A673 (cell line): ENCODE results near the gene TAF6L. TPM values are rescaled to one million over a fixed set of nuclear protein-coding genes. Genes with fewer than 3 reads are reported as not detected.
"Not testable (repeated sequence)": the region's sequence is repeated elsewhere in the genome, so short reads cannot be mapped to it uniquely, and the experiment has no call there.

ENCODE experiments used
- BruUV-seq: library from RNA; stranded (reverse); fragments of 400-500 nt; replicated peaks from 2 replicates; lab custom pipeline; 2021; lab: Mats Ljungman, UMichigan
- CTCF ChIA-PET: fragments of 300-600 bp; sonication (Branson Sonifier 250); formaldehyde crosslinking; loops from one replicate; lab custom pipeline; 2022; ENCODE audit warnings: antibody characterized with exemption; lab: Charles Lee
- POLR2A ChIA-PET: fragments of 300-600 bp; sonication (Branson Sonifier 250); formaldehyde crosslinking; loops from one replicate; lab custom pipeline; 2022; ENCODE audit warnings: antibody characterized with exemption; ENCODE audit not compliant: low non-redundant PET; lab: Charles Lee
- DNase-seq: peaks from one replicate; pipeline ENCODE4 v3.0.0-alpha.2; 2015; ENCODE audit warnings: low spot score
- H3K27ac ChIP-seq: fragments of 200-600 bp; sonication (generic); 2 replicates; pipeline ENCODE4 v1.5.1; 2016; ENCODE audit warnings: mixed run types, low read depth, mild to moderate bottlenecking, mixed read lengths, antibody characterized with exemption, low read length; ENCODE audit not compliant: poor library complexity, severe bottlenecking
- H3K27me3 ChIP-seq: fragments of 200-600 bp; sonication (generic); replicated peaks from 2 replicates; pipeline ENCODE4 v1.6.1; 2017; ENCODE audit warnings: mixed run types, low read depth, mild to moderate bottlenecking, mixed read lengths, antibody characterized with exemption, low read length; ENCODE audit not compliant: insufficient read depth, poor library complexity
- H3K36me3 ChIP-seq: fragments of 200-600 bp; sonication (generic); 2 replicates; pipeline ENCODE4 v1.6.1; 2016; ENCODE audit warnings: mixed run types, mild to moderate bottlenecking, mixed read lengths, antibody characterized with exemption, low read length; ENCODE audit not compliant: insufficient read depth, poor library complexity, severe bottlenecking
- H3K4me1 ChIP-seq: fragments of 200-600 bp; sonication (generic); 2 replicates; pipeline ENCODE4 v1.6.1; 2017; ENCODE audit warnings: mixed run types, mild to moderate bottlenecking, mixed read lengths, antibody characterized with exemption, low read length; ENCODE audit not compliant: insufficient read depth, poor library complexity, severe bottlenecking
- H3K4me3 ChIP-seq: fragments of 200-600 bp; sonication (generic); 2 replicates; pipeline ENCODE4 v1.5.1; 2016; ENCODE audit warnings: low read depth, mixed run types, mild to moderate bottlenecking, mixed read lengths, low read length; ENCODE audit not compliant: poor library complexity, severe bottlenecking
- H3K9me3 ChIP-seq: fragments of 200-600 bp; sonication (generic); 2 replicates; pipeline ENCODE4 v1.6.1; 2016; ENCODE audit warnings: mixed run types, low read depth, mild to moderate bottlenecking, mixed read lengths, antibody characterized with exemption, low read length; ENCODE audit not compliant: poor library complexity, severe bottlenecking
- CTCF ChIP-seq: fragments of 300-800, 200-600 bp; sonication (generic); conservative IDR thresholded peaks from 2 replicates; pipeline ENCODE4 v1.5.1; 2017; ENCODE audit warnings: low read depth, mild to moderate bottlenecking, antibody characterized with exemption, low read length, moderate library complexity, mixed read lengths
- EZH2 ChIP-seq: fragments of 200-600 bp; sonication (generic); IDR thresholded peaks from 2 replicates; pipeline ENCODE4 v1.6.1; 2017; ENCODE audit warnings: borderline replicate concordance, low read depth, mild to moderate bottlenecking, mixed read lengths, antibody characterized with exemption, low read length; ENCODE audit not compliant: poor library complexity, severe bottlenecking
- intact Hi-C: fragments of 100-400 bp; cut with micrococcal nuclease; formaldehyde crosslinking; loops from one replicate; pipeline ENCODE4 v1.10.0; 2022; ENCODE audit not compliant: unreplicated experiment
- total RNA-seq: library from RNA; stranded (reverse); gene quantifications from 2 replicates; pipeline ENCODE4 v1.2.3, GENCODE V29; 2021

Gene TAF6L
- total RNA-seq, 1 experiment from 2014 or later: 70.9 TPM

GRCh38 chr11:62816557-62816956 is 45.4 kb downstream of the TAF6L start:
- TF ChIP-seq EZH2 (no peak), CTCF (no peak)
- Histone ChIP-seq H3K9me3 (no peaks in the 10 kb centered on the region), H3K36me3 (peaks cover 24% of the 10 kb centered on the region), H3K27ac (no peak overlapping the region), H3K27me3 (no peaks in the 10 kb centered on the region), H3K4me3 (no peak overlapping the region), H3K4me1 (no peaks in the 10 kb centered on the region)
- ChIA-PET POLR2A (interaction anchor here (0.6 to 0.8 kb wide), 2 partner anchors 15 to 41 kb away, joined by 3 to 10 read pairs; partner anchors contain the start of gene STX5), CTCF (no interaction called here)
- intact Hi-C loops: no loop called here
- no peak for DNase-seq
- BruUV-seq: no TSS peak

GRCh38 chr11:62817129-62817528 is 45.9 kb downstream of the TAF6L start:
- POLR2A ChIA-PET: interaction anchor here (0.6 to 0.8 kb wide), 2 partner anchors 15 to 42 kb away, joined by 3 to 10 read pairs; partner anchors contain the start of gene STX5
- intact Hi-C loops: no loop called here
- no peak overlapping the region for H3K27ac ChIP-seq
- DNase-seq: no peak
- no peaks in the 10 kb centered on the region for H3K27me3 ChIP-seq
- no peak for TF ChIP-seq CTCF
- no peak for TF ChIP-seq EZH2
- peaks cover 24% of the 10 kb centered on the region for H3K36me3 ChIP-seq
- BruUV-seq: no TSS peak
- H3K9me3 ChIP-seq: no peaks in the 10 kb centered on the region
- CTCF ChIA-PET: no interaction called here
- H3K4me3 ChIP-seq: no peak overlapping the region
- H3K4me1 ChIP-seq: no peaks in the 10 kb centered on the region

GRCh38 chr11:62823677-62824076 is 52.5 kb downstream of the TAF6L start:
- DNase-seq: no peak
- H3K27me3 ChIP-seq: no peaks in the 10 kb centered on the region
- H3K9me3 ChIP-seq: no peaks in the 10 kb centered on the region
- no peak overlapping the region for H3K27ac ChIP-seq
- no peak overlapping the region for H3K4me3 ChIP-seq
- no peaks in the 10 kb centered on the region for H3K4me1 ChIP-seq
- TF ChIP-seq CTCF: no peak
- TF ChIP-seq EZH2: no peak
- H3K36me3 ChIP-seq: peaks cover 58% of the 10 kb centered on the region
- CTCF ChIA-PET: no interaction called here
- BruUV-seq: no TSS peak
- POLR2A ChIA-PET: no interaction called here
- intact Hi-C loops: no loop called here

- H3K4me1 ChIP-seq, BruUV-seq, H3K9me3 ChIP-seq, DNase-seq, H3K27ac ChIP-seq, H3K4me3 ChIP-seq, H3K27me3 ChIP-seq, intact Hi-C loops, CTCF ChIA-PET, POLR2A ChIA-PET: not testable (repeated sequence)
- H3K36me3 ChIP-seq: peaks cover 38% of the 10 kb centered on the region
Observed at GRCh38 chr11:62828130-62828529, 56.9 kb downstream of the TAF6L start.
